G401.6 (cell line): Measurements from ENCODE around the gene SFN.
"Not testable (repeated sequence)": the region's sequence is repeated elsewhere in the genome, so short reads cannot be mapped to it uniquely, and the experiment has no call there.

Experiments
- FAIRE-seq: peaks from 2 replicates; lab custom pipeline; 2012; peaks lifted over from hg19 to GRCh38; lab: Jason Lieb, UNC

Gene SFN

DNA sequence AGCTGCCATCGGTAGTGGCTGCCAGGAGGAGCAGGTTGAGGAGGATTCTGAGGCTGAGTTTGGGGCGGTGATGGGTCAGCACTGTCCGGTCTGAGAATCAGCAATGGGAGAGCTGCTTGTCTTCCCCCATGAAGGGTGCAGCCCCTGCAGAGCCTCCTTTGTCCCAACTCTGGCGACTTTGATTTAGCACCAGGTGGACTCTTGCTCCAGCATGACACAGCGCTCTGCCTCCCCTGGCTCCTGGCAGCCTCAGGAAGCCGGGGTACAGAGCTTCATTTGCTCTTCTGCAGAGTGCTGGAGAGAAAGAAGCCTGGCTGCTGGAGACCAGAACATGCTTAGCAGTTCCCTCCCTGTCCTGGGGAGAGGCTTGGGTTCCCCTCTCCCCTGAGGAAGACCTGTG, 23.2 kb upstream of the SFN start:
- FAIRE-seq = no peak

DNA sequence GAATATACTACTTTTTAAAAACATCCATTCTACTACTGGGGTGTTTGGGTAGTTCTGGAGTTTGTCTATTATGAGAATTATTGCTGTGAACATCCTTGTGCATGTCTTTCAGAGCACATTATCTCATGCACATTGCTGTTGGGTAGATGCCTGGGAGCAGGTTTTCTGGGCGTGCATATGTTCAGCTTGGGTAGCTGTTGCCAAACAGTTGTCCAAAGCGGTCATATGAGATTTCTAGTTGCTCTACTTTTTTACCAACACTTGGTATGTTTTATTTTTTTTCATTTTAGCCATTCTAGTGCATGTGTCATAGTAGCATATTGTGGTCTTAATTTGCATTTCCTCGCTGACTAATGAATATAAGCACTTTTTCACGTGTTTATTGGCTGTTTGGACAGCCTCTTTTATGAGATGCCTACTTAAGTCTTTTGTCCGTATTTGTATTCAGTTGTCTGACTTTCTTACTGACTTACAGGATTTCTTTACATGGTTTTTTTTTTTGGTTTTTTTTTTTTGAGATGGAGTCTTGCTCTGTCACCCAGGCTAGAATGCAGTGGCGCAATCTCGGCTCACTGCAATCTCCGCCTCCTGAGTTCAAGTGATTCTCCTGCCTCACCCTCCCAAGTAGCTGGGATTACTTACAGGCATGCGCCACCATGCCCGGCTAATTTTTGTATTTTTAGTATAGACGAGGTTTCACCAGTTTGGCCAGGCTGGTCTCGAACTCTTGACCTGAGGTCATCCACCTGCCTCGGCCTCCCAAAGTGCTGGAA, 18.3 kb upstream of the SFN start:
- no peak for FAIRE-seq

DNA sequence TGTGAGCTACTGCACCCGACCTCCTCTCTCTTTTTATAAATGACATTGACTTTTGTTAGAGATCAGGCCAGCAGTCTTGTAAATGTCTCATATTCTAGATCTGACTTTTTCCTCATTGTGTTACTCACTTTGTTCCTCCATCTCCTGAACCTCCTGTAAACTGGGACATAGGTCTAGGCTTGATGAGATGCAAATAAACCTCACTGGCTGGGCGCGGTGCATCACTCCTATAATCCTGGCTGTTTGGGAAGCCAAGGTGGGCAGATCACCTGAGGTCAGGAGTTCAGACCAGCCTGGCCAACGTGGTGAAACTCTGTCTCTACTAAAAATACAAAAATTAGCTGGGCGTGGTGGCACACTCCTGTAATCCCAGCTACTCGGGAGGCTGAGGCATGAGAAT, 15.1 kb upstream of the SFN start:
- FAIRE-seq = not testable (repeated sequence)

DNA sequence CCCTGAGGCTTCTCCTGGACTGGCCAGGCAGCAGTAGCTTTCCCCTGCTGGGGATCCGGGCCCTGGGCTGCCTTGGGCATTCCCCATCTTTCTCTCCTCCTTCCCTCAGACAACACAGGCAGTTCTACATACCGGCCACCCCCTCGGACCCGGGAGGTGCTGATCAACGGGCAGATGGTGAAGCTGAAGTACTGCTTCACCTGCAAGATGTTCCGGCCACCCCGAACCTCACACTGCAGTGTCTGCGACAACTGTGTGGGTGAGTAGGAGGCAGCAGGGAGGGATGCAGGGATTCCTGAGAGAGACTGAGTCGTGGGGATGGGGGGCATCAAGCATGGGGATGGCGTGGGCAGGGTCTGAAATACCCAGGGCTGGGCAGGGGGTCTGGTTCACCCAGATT, 14.4 kb upstream of the SFN start:
- FAIRE-seq = no peak

DNA sequence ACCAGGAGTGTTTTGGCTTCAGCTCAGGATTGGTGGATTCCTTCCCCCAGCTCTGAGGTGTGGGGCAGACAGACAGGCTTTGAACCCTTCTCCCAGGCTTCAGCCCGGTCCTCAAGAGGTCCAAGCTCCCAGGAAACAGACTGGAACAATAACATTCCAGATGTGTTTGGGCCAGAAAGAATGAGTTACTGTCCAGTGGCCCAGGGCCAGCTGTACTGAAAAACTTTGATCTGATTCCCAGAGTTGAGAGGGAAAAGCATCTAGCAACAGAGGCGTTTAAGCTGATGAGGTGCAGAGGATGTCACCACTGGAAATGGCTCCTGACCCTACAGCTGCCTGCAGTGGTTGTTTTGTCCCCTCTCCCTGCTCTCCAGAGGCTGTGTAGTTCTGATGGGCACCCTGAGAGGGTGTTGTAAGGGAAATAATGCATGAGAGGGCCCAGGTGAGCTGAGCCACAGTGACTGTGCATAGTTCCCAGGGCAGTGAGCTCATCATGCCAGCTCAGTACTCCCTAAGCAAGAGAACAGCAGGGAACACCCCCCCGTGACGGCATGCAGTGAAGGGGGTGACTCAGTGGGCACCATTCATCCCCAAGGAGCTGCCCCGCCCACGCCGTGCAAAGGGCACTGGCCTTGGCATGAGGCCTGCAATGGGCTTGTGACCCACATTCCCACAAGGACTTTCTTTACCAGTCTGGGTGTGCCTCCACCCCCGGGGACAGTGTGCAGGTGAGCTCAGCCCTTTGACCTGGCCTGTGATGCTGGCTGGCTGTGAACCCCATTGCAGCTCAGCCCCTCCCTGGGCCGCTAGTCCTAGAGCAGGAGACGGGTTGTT, 13.8 kb upstream of the SFN start:
- no peak for FAIRE-seq

DNA sequence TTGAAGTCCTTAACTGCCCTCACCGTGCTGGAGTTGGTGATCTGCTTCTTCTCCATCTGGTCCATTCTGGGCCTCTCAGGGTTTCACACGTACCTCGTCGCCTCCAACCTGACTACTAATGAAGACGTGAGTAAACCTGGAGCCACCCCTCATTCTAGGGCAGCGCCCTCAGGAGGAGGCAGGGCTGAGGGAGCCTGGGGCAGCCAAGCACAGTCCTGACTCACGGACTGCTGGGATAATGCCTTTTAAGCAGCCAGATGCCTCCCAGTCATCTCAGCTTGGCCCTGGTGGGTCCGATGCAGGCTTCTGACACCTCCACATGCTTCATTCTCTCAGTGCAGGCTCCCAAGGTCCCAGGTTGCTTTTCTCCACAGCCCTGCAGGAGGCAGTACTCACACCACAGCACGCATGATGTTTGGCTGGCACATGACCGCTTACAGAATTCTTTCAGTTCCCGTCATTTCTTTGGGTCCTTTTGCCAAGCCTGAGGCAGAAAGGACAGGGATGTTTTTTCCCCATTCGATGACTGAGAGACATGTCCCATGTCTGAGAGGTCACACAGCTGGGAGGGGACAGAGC, 11.8 kb upstream of the SFN start:
- no peak for FAIRE-seq

DNA sequence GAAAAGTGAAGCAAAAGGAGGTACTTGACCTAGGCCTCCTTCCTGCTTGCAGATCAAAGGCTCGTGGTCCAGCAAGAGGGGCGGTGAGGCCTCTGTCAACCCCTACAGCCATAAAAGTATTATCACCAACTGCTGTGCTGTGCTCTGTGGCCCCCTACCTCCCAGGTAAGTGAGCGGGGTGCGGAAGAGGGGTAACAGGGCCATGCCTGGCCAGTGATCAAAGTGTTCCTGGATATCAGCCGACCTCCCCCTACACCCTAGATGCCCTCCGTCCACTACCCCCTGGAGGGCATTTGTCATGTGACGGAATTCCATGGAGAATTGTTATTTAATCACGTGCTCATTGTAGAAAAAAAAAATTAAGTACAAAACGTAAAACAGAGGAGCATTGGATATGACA, 10.2 kb upstream of the SFN start:
- no peak for FAIRE-seq

DNA sequence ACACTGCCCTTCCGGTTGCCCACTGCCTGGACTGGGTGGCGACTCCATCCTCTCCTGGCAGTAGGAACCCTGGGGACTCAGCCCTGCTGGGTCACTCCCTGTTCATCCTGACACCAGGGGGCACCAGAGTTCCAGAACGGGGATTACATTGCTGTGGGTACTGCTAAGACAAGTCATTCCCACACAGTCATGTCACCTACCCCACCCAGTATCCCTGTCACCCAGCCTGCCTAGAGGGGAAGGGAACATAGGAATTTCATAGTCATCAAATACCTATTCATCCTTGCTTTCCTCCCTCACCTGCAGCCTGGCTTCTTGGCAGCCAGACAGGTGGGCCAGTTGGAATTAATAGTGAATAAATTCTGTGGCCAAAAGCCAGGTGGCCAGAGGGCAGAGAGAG, 9.8 kb upstream of the SFN start:
- FAIRE-seq = no peak

DNA sequence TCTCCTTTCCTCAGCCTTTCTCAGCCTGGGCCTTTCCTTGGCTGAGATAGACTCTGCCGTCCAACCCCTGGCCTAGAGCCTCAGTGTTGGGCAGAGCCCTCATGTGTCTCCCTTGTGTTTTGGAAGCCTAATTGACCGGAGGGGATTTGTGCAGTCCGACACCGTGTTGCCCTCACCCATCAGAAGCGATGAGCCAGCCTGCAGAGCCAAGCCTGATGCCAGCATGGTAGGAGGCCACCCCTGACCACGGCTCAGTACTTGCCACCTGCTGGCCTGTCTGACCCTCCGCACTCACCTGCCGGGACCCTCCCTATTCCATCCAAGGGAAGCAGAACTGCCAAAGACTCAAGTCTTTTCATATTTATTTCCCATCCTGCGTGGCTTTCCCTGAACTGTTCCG, 9.3 kb upstream of the SFN start:
- no peak for FAIRE-seq

DNA sequence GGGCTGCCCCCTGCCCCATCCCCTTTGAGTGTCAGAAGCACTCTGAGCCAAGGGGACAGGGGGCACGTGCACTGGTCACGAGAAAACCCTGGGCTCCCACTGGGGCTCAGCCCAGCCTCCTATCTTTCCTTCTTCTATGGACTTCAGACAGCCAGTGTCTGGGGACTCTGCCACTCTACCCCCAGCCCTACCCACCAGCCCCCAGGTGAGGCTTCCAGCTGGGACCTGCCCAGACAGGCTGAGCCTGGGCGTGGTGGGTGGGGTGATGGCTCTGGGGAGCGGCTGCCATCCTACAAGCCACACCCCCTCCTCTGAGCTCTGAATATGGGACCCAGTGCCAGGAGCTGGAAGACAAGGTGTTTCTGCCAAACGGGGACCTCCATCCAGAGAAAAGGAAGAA, 8.0 kb upstream of the SFN start:
- FAIRE-seq = no peak

DNA sequence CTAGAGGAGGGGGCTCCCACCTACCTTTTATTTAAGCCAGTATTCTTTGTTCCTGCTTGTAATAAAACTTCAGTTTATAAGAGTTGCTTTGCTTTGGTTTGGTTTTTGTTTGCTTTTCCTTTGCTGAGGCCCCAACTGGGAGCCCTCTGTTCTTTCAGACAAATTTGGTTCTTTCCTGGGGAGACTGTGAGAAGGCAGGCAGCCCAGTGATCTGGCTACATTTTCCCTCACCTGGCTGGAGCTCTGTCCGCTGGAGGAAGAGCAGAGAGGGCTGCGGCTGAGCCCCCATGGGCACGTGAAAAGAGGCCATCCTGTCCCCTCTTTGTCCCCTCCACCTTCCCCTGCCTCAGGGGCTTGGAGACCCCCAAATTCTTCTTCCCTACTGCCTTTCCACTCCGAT, 7.3 kb upstream of the SFN start:
- FAIRE-seq = no peak

DNA sequence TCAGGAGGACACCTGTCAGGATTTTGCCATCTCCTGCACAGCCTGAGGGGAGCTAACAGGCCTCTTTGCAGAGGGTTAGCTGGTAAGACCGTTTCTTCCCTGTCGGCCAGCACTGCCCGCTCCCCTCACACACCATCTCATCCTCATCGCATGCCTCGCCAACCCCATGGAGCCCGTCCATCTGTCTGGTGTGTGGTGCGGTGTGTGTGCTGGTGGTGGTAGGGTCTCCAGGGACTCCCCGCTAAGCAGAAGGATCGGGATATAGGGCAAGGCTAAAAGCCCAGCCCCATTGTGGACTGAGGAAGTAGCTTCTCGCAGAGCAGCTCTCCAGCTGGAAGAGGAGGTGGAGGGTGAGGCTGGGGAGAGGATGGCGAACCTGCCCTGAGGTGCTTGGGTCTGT, 6.8 kb upstream of the SFN start:
- no peak for FAIRE-seq

DNA sequence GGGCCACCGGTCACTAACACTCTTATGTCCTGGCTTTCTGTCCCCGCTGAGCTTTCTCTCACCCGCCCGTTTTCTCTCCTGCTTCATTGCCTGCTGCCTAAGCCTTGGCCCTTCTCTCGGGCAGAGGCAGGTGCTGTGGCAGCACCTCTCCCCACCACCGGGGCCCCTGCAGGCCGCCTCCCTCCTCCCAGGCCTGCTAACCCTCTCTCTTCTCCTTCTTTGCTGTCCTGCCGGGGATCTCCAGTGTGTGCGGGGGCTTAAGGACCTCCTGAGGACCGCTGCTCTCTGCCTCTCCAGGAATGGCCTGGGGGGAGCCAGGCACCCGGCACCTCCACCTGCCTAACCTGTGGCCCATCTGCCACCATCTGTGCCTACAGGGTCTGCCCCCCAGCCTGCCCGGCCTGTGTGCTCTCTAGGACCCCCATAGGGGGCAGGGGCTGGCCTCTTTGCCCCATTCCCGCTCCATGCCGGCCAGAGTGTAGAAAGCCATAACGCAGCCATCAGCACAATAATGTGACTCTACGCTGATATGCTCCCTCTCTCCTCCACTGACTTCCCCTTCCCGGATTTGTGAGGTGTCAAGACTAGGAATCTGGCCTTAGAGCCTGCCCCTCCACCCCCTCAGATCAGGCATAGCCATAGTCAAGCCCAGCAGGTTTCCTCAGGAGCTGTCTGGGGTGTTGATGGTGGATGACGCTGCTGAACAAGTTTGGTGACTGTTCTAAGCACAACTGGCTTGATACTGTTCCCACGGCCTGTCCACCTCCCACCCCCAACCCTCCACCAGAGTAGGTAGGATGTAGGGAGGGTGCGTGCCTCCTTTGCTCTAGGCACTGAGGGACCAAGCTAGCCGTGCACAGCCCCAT, 6.1 kb upstream of the SFN start:
- no peak for FAIRE-seq

DNA sequence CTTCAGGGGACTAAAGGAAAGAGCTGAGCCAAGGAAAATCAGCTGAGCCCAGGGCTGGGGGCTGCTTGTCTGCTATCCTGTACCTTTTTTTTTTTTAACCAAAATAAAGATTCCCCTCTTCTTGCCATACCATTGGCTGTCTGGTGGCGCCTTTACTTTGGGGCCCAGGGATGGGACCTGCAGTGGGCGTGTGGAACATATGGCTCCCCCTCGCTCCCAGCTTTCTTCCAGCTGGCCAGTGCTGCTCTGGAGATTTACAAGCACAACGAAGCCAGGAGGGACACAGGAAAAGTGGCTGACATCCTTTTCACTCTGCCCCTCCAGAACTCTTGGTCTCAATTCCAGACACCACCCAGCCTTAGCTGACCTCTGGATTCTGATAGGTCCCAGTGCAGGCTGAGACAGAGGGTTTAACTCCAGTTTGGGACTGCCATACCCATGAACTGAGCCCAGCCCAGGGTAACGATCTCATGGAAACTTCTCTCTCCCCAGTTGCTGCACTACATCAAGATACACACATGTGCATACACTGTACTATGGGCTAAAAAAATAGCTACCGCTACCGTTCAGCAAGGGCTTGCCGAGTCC, 5.4 kb upstream of the SFN start:
- FAIRE-seq = no peak

DNA sequence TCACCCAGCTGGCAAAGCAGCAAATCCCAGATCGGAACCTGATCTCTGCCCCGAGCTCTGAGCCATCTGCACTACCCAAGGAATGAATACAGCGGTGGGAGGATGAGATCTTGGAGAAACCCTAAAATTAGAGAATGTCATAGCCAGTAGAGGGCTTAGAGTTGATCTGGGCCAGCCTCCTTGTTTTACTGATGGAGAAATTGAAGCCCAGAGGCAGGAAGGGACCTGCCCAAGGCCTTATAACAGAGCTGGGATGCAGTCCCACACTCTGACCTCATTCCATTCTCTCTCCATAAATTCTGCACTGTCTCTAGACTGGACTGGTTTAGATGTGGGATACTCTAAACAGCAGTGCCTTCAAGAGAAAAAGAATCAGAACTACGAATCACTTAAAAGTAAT, 4.8 kb upstream of the SFN start:
- FAIRE-seq = no peak

DNA sequence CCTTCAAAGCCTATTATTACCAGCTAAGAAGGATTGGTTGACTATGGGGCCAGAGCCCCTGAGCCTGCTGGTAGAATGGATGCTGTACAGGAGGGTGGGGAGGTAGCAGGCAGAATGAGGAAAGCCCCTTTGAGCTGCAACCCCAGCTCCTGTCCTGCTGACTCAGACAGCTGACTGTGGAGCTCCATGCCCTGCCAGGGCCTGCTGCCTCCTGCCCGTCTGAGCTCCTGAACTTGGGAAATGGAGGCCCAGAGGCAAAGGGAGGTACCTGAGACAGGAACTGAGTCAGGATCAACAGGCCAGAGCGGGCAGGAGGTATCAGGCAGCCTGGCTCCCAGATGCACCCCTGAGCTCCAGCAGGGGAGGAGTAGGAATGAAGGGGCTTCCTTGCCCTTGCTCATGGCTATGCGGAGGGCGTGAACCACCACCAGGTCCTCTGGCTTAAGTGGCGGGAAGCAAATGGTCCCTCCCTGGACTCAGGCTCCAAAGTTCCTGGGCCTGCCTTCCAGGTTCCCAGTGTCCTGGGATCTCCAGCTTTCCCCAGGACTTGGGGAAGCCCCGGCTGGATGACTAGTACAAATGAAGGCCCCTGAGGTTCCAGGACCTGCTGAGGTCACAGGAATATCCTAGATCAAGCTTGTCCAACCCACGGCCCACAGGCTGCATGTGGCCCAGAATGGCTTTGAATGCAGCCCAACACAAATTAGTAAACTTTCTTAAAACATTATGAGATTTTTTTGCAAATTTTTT, 3.9 kb upstream of the SFN start:
- no peak for FAIRE-seq

DNA sequence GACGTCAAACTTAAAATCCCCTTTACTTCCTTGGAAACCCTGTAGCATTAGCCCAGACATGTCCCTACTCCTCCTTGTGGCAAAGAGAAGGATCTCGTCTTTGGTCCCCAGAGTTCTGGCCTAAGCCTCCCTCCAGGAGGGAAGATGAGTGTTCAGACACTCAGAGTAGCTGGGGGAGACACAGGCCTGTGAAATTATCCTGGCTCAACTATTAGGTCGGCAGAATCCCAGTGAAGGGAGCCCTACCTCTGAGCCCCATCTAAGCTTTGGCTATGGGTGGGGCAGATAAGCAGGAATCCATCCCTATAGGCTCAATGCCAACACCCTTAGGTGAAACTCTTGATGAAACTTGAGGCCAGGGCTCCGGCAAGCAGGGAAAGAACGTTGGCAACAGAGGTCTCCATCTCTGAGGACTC, 1.7 kb upstream of the SFN start:
- FAIRE-seq = peak; percentile 78

DNA sequence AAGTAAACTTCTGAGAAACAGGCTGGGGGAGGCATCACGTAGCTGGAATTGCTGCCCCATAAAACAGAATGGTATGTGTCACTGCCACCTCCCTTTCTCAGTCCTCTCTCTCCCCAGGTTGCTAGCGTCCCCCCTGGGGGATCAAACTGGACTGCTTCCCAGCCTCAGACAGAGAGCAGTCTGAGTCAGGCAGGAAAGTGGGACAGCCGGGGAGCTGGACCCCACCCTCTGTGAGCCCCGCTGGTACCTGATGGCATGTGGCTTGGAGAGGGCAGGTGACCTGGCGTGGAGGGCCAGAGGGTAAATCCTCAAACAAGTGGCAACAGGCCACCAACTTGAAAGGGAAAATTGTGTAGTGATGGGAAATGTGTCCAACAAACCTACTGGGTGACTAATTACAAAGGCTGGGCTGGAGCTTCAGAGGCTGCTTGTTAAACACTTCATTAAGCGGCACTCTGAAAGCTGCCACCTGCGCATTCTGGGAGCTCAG, 1.0 kb upstream of the SFN start:
- FAIRE-seq = no peak

DNA sequence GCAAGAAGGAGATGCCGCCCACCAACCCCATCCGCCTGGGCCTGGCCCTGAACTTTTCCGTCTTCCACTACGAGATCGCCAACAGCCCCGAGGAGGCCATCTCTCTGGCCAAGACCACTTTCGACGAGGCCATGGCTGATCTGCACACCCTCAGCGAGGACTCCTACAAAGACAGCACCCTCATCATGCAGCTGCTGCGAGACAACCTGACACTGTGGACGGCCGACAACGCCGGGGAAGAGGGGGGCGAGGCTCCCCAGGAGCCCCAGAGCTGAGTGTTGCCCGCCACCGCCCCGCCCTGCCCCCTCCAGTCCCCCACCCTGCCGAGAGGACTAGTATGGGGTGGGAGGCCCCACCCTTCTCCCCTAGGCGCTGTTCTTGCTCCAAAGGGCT, 732 bp downstream of the SFN start:
- no peak for FAIRE-seq

DNA sequence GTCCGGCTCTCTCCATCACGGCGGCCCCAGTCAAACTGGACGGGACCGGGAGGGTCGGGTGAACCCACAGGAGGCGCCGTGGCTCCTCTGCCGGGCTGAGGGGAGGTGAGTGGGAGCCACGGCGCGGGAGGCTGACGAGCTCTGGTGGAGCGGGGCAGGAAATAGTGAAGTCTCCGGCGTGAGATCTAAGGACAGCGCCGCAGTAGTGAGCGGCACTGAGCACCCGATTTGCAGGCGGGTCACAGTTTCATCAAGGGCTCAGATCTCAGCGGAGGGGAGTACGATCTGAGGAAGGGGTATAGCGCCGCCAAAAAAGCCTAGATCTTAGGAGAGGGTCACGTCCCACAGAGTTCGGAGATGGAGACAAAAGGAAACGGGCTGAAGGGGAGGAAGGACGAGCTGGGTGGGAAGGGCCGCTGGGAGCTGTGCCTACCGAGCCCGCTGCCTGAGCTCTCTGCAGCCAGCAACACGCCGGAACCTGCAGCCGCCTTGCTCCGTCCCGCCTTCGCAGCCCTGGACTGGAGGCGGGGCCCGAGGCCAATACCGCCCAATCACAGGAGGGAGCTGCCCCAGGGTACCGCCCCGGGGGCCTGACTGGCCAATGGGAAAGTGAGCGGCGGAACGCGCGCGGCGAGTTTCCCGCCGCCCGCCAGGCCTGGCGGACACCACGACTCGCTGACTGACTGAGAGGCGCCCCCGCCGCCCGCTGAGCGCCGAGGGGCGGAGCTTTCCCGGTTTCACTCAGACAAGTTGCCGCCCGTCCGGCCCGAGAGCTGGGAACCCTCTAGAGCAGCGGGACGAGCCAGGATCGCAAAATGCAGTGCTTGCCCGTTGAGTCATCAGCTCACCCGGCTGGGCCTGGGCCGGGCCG, 1.9 kb downstream of the SFN start:
- peak; percentile 98 for FAIRE-seq
